ENCODE data around the gene SLC25A21.
"Not testable (repeated sequence)": the region's sequence is repeated elsewhere in the genome, so short reads cannot be mapped to it uniquely, and the experiment has no call there.

Gene SLC25A21

DNA sequence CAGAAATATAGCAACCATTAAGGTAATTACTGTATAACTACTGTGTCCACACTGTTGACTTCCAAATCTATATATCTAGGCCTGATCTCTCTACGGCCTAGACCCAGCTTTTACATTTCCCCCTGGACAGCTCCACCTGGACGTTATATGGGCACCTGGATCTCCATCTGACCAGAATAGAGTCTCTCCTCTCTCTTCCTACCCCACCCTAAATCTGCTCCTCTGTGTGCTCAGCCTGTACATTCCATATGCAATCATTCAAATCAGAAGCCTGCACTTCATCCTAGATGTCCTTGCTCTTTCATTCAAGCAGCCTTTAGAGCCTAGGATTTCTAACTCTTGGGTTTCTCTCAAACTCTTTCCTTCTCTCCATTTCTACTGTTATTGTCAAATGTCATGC lies 255.7 kb downstream of the SLC25A21 start:
- DNase-seq (ENCODE audit: low read depth, low spot score): no peak
- H3K27ac ChIP-seq: no peak overlapping the region

- no peak for DNase-seq (ENCODE audit: low read depth, low spot score)
- no peak overlapping the region for H3K27ac ChIP-seq
These were observed 257.3 kb downstream of the SLC25A21 start for GRCh38 chr14:36915081-36915480.

GRCh38 chr14:36910578-36910977 lies 261.8 kb downstream of the SLC25A21 start:
- DNase-seq (ENCODE audit: low read depth, low spot score): no peak
- H3K27ac ChIP-seq: no peak overlapping the region

DNA sequence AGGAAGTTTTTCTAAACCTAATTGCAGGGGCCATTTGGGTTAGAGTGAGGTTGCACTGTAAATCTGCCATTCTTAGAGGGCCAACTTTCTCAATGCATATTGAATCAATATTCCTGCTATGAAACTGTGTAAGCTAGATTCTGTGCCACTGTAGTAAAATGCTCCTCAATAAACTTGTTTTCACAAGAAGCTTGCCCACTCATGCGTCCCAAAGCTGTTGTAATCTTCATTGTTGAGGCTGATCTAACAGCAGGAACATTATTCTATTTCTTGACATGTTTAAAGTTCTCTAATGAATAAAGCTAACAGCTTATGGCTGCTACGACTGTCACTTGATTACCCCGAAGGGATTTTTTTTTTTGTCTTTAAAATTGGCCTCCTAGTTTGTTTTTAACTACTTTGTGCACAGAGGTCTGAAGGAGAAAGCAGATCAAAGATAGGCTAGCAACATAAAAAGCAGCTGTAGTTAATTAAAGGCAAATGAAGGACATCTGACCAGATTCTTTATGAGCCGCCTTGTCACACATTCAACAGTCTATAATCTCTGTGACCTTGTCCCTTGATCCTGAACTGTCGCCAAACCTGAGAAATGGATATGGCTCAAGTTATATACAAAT lies 267.0 kb downstream of the SLC25A21 start:
- DNase-seq (ENCODE audit: low read depth, low spot score): no peak
- no peak overlapping the region for H3K27ac ChIP-seq

- H3K27ac ChIP-seq: no peak overlapping the region
These were observed 270.5 kb downstream of the SLC25A21 start for GRCh38 chr14:36901861-36902260.

DNA sequence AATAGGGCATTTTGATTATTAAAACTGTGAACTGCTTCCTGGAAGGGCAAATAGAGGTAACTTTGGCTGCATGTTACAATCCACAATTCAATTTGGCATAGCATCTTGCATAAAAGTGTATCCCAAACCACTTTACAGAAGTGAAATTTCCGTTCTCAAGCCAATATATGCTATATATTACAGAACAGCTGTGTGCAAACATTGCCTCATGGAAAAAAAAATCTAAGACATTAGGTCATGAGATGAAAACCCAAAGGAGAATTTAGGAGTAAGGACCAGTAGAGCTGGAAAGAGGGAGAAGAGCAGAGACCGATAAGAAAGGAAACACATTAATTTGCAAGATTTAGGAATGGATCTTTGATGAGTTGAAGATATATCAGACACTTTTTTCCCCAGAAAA lies 271.6 kb downstream of the SLC25A21 start:
- H3K27ac ChIP-seq: no peak overlapping the region
- no peak for DNase-seq (ENCODE audit: low read depth, low spot score)

More at GRCh38 chr14:36901861-36902260, 270.5 kb downstream of the SLC25A21 start:
- no peak for DNase-seq (ENCODE audit: low read depth, low spot score)

- H3K27ac ChIP-seq; DNase-seq (ENCODE audit: low read depth, low spot score): not testable (repeated sequence)
These were observed 276.1 kb downstream of the SLC25A21 start for GRCh38 chr14:36896300-36896699.

- no peak for DNase-seq (ENCODE audit: low read depth, low spot score)
- no peak overlapping the region for H3K27ac ChIP-seq
These were observed 288.4 kb downstream of the SLC25A21 start for GRCh38 chr14:36884049-36884448.

DNA sequence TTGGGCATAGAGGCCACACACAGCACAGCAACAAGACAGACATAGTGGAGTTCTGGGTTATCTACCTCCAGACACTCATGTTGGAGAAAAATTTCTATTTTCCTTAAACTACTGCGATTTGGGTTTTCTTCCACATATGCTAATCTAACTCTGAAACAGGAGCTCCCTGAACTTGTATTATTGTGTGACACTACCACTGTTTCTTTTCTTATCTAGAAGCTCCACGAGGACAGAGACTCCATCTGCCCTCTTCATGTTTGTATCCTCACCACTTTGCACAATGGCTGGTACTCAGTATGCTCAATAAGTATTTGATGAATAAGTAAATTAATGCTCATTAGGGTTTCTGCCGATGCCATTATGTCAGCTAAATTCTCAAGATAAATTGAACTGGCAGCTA lies 292.1 kb downstream of the SLC25A21 start:
- no peak overlapping the region for H3K27ac ChIP-seq
- no peak for DNase-seq (ENCODE audit: low read depth, low spot score)

GRCh38 chr14:36879558-36879957 lies 292.8 kb downstream of the SLC25A21 start:
- no peak for DNase-seq (ENCODE audit: low read depth, low spot score)

GRCh38 chr14:36874396-36875138 lies 297.8 kb downstream of the SLC25A21 start:
- peak; percentile 34 for DNase-seq (ENCODE audit: low read depth, low spot score)

More at GRCh38 chr14:36879558-36879957, 292.8 kb downstream of the SLC25A21 start:
- no peak overlapping the region for H3K27ac ChIP-seq

GRCh38 chr14:36870776-36871175 lies 301.6 kb downstream of the SLC25A21 start:
- H3K27ac ChIP-seq: no peak overlapping the region
- DNase-seq (ENCODE audit: low read depth, low spot score): no peak

More at GRCh38 chr14:36874396-36875138, 297.8 kb downstream of the SLC25A21 start:
- no peak overlapping the region for H3K27ac ChIP-seq

- no peak for DNase-seq (ENCODE audit: low read depth, low spot score)
- H3K27ac ChIP-seq: no peak overlapping the region
These were observed 303.3 kb downstream of the SLC25A21 start for GRCh38 chr14:36869125-36869524.

DNA sequence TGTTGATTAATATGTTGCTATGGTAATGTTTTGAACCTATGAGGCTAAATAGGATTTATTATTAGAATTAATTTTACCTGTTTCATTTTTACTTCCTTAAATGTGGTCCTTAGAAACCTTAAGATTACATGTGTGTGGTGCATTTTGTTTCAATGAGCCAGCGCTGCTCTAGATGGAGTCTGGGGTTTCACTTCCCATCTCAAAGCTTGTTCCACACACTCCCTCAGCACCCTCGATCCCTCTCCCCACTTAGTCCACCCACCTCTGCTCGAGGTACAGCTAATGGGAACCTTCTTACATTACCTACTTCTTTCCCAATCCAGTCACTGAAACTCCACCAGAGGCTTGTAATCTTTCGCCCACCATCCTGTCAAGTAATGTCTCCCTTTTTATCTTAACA lies 305.5 kb downstream of the SLC25A21 start:
- H3K27ac ChIP-seq: no peak overlapping the region
- DNase-seq (ENCODE audit: low read depth, low spot score): no peak

DNA sequence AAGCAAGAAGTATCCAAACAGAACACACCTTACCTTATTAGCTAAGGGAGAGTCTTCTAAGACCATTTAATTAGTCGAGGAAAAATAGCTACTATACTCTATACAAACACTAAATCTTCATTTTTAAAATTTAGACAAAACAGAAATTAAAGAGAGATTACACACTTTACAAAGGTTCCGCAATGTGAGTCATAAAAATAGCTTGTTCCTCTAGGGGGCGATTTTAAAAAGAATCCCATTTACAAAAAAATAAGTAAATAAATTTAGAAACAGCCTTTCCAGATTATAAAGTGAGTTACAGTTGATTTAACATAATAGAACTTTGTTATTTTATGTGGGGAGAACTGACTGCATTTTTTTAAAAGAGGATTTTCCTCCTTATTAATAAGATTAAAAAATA lies 309.1 kb downstream of the SLC25A21 start:
- no peak for DNase-seq (ENCODE audit: low read depth, low spot score)

GRCh38 chr14:36862237-36862636 lies 310.2 kb downstream of the SLC25A21 start:
- H3K27ac ChIP-seq; DNase-seq (ENCODE audit: low read depth, low spot score): not testable (repeated sequence)

More for the DNA sequence above, 309.1 kb downstream of the SLC25A21 start:
- H3K27ac ChIP-seq: no peak overlapping the region

- H3K27ac ChIP-seq: no peak overlapping the region
- no peak for DNase-seq (ENCODE audit: low read depth, low spot score)
These were observed 311.6 kb downstream of the SLC25A21 start for GRCh38 chr14:36860831-36861230.

GRCh38 chr14:36859119-36859518 lies 313.3 kb downstream of the SLC25A21 start:
- DNase-seq (ENCODE audit: low read depth, low spot score): no peak
- H3K27ac ChIP-seq: no peak overlapping the region

DNA sequence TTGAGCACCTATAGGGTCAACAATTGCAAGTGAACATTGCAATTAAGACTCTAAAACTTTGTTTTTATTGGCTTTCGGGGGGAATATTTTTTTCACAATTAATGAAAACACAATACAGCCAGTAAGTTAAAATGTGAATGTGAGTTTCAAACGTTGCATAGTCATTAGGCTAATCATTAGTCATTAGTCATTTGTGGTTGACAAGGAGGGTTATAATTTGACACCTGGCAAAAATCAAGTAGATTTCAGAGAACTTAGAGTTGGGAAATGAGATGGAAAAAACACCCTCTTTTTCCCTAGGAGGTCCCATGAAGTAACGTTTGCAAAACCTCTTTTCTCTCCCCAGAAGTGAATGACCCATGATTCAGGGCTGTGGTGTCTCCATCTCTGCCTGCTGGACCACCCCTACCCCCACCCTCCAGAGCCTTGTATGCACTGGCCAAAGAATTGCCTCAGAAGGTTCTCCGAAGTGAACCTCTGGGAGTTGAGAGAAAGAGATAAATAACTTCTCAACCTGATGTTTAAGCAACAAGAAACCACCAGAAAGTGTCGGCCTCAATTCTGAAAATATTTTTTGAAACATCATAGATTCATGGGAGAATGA lies 314.5 kb downstream of the SLC25A21 start:
- no peak for DNase-seq (ENCODE audit: low read depth, low spot score)
- no peak overlapping the region for H3K27ac ChIP-seq

DNA sequence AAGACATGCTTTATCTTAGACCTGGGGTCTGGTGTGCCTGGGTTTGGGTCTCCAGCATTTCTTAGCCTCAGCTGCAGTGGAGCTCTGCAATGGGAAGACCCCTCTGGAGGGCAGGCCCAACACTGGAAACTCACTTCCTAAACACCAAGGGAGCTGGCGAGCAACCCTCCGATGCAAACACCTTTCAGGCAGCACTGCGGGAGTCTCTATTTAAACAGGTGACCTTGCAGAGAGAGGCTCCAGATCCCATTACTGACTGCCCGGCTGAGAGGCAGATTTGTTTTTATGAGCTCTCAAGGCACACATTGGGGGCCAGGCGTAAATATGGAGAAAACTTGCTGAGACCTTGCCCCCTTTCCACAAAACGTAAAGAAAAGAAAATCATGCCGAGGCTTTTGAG lies 315.3 kb downstream of the SLC25A21 start:
- H3K27ac ChIP-seq: no peak overlapping the region
- no peak for DNase-seq (ENCODE audit: low read depth, low spot score)

Measured in epithelial cell of prostate (primary cell).